SK-N-SH (cell line): ENCODE measurements around the gene SGF29. TPM values are rescaled to one million over a fixed set of nuclear protein-coding genes. Genes with fewer than 3 reads are reported as not detected.

Source experiments
- CTCF ChIA-PET: fragments of 300-600, 350-600 bp; formaldehyde crosslinking; extraction: SDS; loops from one replicate; lab custom pipeline; 2021; lab: Yijun Ruan, JAX
- POLR2A ChIA-PET: fragments of 350-600 bp; sonication (Branson Sonifier 250); formaldehyde crosslinking; extraction: SDS; loops from one replicate; lab custom pipeline; 2020; ENCODE audit warnings: antibody characterized with exemption, inconsistent platforms; lab: Yijun Ruan, JAX
- DNase-seq: peaks from one replicate; pipeline ENCODE4 v3.0.0; 2012
- H2AFZ ChIP-seq: fragments of 200-600 bp; sonication (generic); 2 replicates; pipeline ENCODE4 v1.8.1; 2016; ENCODE audit warnings: antibody characterized with exemption, mild to moderate bottlenecking, low read depth
- H3F3A ChIP-seq: fragments of 200-600 bp; sonication (generic); replicated peaks from 2 replicates; pipeline ENCODE3; 2016; ENCODE audit warnings: antibody characterized with exemption, mild to moderate bottlenecking; ENCODE audit not compliant: insufficient read depth
- H3K27ac ChIP-seq, 2 experiments: fragments of 200-500 bp in 1 of 2; fragments of 200-600 bp in 1 of 2; sonication (Bioruptor generic) in 1 of 2; sonication (generic), shearing (Covaris generic) in 1 of 2; 2 replicates each; pipeline versions ENCODE4 v1.5.1 to v1.6.1; 2014 to 2016; ENCODE audit warnings: low read depth in 2 of 2, inconsistent platforms in 1 of 2, low read length in 1 of 2, mild to moderate bottlenecking in 1 of 2, mixed read lengths in 1 of 2
- H3K27me3 ChIP-seq: fragments of 200-600 bp; sonication (generic), shearing (Covaris generic); 2 replicates; pipeline ENCODE4 v1.6.1; 2016; ENCODE audit warnings: mixed run types; ENCODE audit not compliant: insufficient read depth
- H3K36me3 ChIP-seq, 2 experiments: fragments of 200-500 bp in 1 of 2; fragments of 200-600 bp in 1 of 2; sonication (Bioruptor generic) in 1 of 2; sonication (generic) in 1 of 2; replicated peaks in 1 of 2; 2 replicates each; pipeline versions ENCODE3 to v1.5.1; 2014 to 2016; ENCODE audit warnings: low read length in 1 of 2, mild to moderate bottlenecking in 1 of 2; ENCODE audit not compliant: insufficient read depth in 2 of 2, control insufficient read depth in 1 of 2
- H3K4me1 ChIP-seq, 2 experiments: fragments of 200-500 bp in 1 of 2; fragments of 200-600 bp in 1 of 2; sonication (Bioruptor generic) in 1 of 2; sonication (generic), shearing (Covaris generic) in 1 of 2; 2 replicates each; pipeline versions ENCODE4 v1.5.1 to v1.6.1; 2014 to 2016; ENCODE audit warnings: low read depth in 1 of 2, low read length in 1 of 2, mixed run types in 1 of 2; ENCODE audit not compliant: insufficient read depth in 2 of 2, control insufficient read depth in 1 of 2
- H3K4me2 ChIP-seq: fragments of 200-600 bp; sonication (generic), shearing (Covaris generic); 2 replicates; pipeline ENCODE4 v1.6.1; 2017; ENCODE audit warnings: mixed run types
- H3K4me3 ChIP-seq, 2 experiments: fragments of 200-500 bp in 1 of 2; fragments of 200-600 bp in 1 of 2; sonication (Bioruptor generic) in 1 of 2; sonication (generic), shearing (Covaris generic) in 1 of 2; 2 replicates each; pipeline versions ENCODE4 v1.5.1 to v1.8.1; 2014 to 2016; ENCODE audit warnings: low read depth in 2 of 2, inconsistent platforms in 1 of 2, low read length in 1 of 2, mild to moderate bottlenecking in 1 of 2, mixed read lengths in 1 of 2, moderate library complexity in 1 of 2
- H3K79me2 ChIP-seq: fragments of 200-600 bp; sonication (generic); 2 replicates; pipeline ENCODE4 v1.8.1; 2017; ENCODE audit warnings: mild to moderate bottlenecking; ENCODE audit not compliant: insufficient read depth
- H3K9ac ChIP-seq: fragments of 200-600 bp; sonication (generic); 2 replicates; pipeline ENCODE4 v1.6.1; 2017; ENCODE audit warnings: mixed run types
- H3K9me2 ChIP-seq: fragments of 200-600 bp; sonication (generic); 2 replicates; pipeline ENCODE4 v1.6.1; 2017; ENCODE audit warnings: mixed run types
- H3K9me3 ChIP-seq: fragments of 200-600 bp; sonication (generic); 2 replicates; pipeline ENCODE4 v1.6.1; 2017; ENCODE audit warnings: mixed run types, mild to moderate bottlenecking, moderate library complexity
- H4K20me1 ChIP-seq: fragments of 200-600 bp; sonication (generic); 2 replicates; pipeline ENCODE4 v1.6.1; 2017; ENCODE audit warnings: mild to moderate bottlenecking, mixed run types; ENCODE audit not compliant: insufficient read depth
- ELF1 ChIP-seq: IDR thresholded peaks from 2 replicates; pipeline ENCODE4 v1.4.0; 2012
- EZH2phosphoT487 ChIP-seq: fragments of 200-600 bp; sonication (generic); IDR thresholded peaks from 2 replicates; pipeline ENCODE4 v1.6.1; 2017; ENCODE audit warnings: low read depth, mixed run types, mild to moderate bottlenecking, antibody characterized with exemption, moderate library complexity, borderline replicate concordance
- FOSL2 ChIP-seq: IDR thresholded peaks from 2 replicates; pipeline ENCODE4 v1.4.0; 2012; ENCODE audit warnings: low read depth, mild to moderate bottlenecking, moderate library complexity, borderline replicate concordance
- FOXM1 ChIP-seq: IDR thresholded peaks from 2 replicates; pipeline ENCODE4 v1.4.0; 2012; ENCODE audit warnings: low read depth, mild to moderate bottlenecking
- GABPA ChIP-seq: IDR thresholded peaks from 2 replicates; pipeline ENCODE4 v1.4.0; 2012; ENCODE audit warnings: low read depth, mild to moderate bottlenecking
- GATA2 ChIP-seq: sonication (generic); formaldehyde crosslinking; IDR thresholded peaks from 2 replicates; pipeline ENCODE4 v1.5.0; 2020; ENCODE audit warnings: mild to moderate bottlenecking, missing genetic modification reagents
- JUND ChIP-seq: IDR thresholded peaks from 2 replicates; pipeline ENCODE4 v1.4.0; 2012
- MEF2A ChIP-seq: IDR thresholded peaks from 2 replicates; pipeline ENCODE4 v1.4.0; 2012; ENCODE audit warnings: low read depth, borderline replicate concordance
- NFIC ChIP-seq: IDR thresholded peaks from 2 replicates; pipeline ENCODE4 v1.4.0; 2012; ENCODE audit warnings: borderline replicate concordance
- NRF1 ChIP-seq: IDR thresholded peaks from 2 replicates; pipeline ENCODE4 v1.6.1; 2012; ENCODE audit warnings: low read depth, mild to moderate bottlenecking, low read length
- RCOR1 ChIP-seq: fragments of 150-350 bp; IDR thresholded peaks from 2 replicates; pipeline ENCODE4 v1.6.1; 2017; ENCODE audit warnings: antibody characterized with exemption, low read length
- SIN3A ChIP-seq: IDR thresholded peaks from 2 replicates; pipeline ENCODE4 v1.6.1; 2012; ENCODE audit warnings: low read depth, mild to moderate bottlenecking, low read length, moderate library complexity, borderline replicate concordance
- SMC3 ChIP-seq: IDR thresholded peaks from 2 replicates; pipeline ENCODE4 v1.6.1; 2012; ENCODE audit warnings: low read depth, low read length, improper control_type of control experiment
- TAF1 ChIP-seq: IDR thresholded peaks from 2 replicates; pipeline ENCODE4 v1.6.1; 2012; ENCODE audit warnings: low read depth, mild to moderate bottlenecking, low read length, moderate library complexity, borderline replicate concordance
- USF1 ChIP-seq: IDR thresholded peaks from 2 replicates; pipeline ENCODE4 v1.4.0; 2012; ENCODE audit warnings: low read depth, borderline replicate concordance
- WGBS: methylation state at CpG from one replicate; pipeline ENCODE4 v1.1.6; 2017; ENCODE audit warnings: low lambda C conversion rate; 5-methylcytosine and 5-hydroxymethylcytosine counted together
- polyA plus RNA-seq, 3 experiments: library from polyadenylated mRNA; depleted of rRNA; stranded (reverse); fragments of >200 nt; gene quantifications; 2 replicates each; pipeline ENCODE4 v1.2.3, GENCODE V29; 2012
- TF ChIP-seq, protein P1 (sequence below): fragments of 150-350 bp; IDR thresholded peaks from 2 replicates; pipeline ENCODE4 v1.6.1; 2017; ENCODE audit warnings: antibody characterized with exemption, low read length, low read depth, borderline replicate concordance
- TF ChIP-seq, protein P2 (sequence below): IDR thresholded peaks from 2 replicates; pipeline ENCODE4 v1.4.0; 2012; ENCODE audit warnings: low read depth
- TF ChIP-seq, protein P3 (sequence below): IDR thresholded peaks from 2 replicates; pipeline ENCODE4 v1.4.0; 2012; ENCODE audit warnings: low read depth, borderline replicate concordance
- TF ChIP-seq, protein P4 (sequence below): IDR thresholded peaks from 2 replicates; pipeline ENCODE4 v1.6.1; 2012; ENCODE audit warnings: mild to moderate bottlenecking, low read depth, low read length, moderate library complexity

The SGF29 gene
- polyA plus RNA-seq, 1 of the 3 experiments (the other 2 are of a cell fraction), result 4.6 TPM

DNA sequence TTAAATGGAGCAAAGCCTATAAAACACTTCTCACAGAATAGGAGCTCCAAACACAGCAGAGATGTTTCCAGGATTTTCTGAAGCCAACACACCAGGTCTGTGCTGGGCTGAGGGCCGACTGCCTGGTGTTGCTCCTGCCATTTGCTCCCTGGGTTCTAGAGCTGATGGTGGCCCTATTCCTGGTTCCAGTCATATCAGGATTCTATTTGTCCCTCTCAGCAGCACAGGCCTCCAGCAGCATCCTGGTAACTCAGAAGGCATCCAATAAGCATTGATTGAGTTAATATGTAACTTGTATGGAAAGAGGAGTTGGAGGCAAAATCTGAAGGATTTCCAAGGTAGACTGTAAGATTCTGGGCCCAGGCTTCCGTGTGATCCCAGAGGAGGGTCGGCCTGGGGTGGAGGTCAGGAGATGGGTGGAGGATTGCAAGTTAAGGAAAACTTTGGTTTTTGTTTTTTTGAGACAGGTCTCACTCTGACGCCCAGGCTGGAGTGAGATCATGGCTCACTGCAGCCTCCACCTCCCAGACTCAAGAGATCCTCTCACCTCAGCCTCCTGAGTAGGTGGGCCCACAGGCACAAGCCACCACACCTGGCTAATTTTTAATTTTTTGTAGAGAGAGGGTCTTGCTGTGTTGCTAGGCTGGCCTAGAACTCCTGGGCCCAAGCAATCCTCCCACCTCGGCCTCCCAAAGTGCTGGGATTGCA is 20.6 kb upstream of the SGF29 start:
- ChIA-PET CTCF (interaction anchor here (0.6 kb wide), 1 partner anchor 947 kb away, joined by 3 read pairs; no protein-coding TSS in a partner anchor), POLR2A (no interaction called here)
- H3K4me1 ChIP-seq, result no peaks in the 10 kb centered on the region
- no peaks in the 10 kb centered on the region for H3F3A ChIP-seq
- H3K4me2 ChIP-seq, result no peak overlapping the region
- no peak overlapping the region for H2AFZ ChIP-seq
- no peaks in the 10 kb centered on the region for H3K79me2 ChIP-seq
- H3K9me3 ChIP-seq, result no peaks in the 10 kb centered on the region
- H3K27me3 ChIP-seq, result no peaks in the 10 kb centered on the region
- TF ChIP-seq TAF1 (no peak), EZH2phosphoT487 (no peak), FOXM1 (no peak), FOSL2 (no peak), NRF1 (no peak), SIN3A (no peak), GATA2 (no peak), RCOR1 (no peak), NFIC (no peak), JUND (no peak), SMC3 (no peak), GABPA (no peak), ELF1 (no peak), MEF2A (no peak), USF1 (no peak)
- TF ChIP-seq, protein P1, sequence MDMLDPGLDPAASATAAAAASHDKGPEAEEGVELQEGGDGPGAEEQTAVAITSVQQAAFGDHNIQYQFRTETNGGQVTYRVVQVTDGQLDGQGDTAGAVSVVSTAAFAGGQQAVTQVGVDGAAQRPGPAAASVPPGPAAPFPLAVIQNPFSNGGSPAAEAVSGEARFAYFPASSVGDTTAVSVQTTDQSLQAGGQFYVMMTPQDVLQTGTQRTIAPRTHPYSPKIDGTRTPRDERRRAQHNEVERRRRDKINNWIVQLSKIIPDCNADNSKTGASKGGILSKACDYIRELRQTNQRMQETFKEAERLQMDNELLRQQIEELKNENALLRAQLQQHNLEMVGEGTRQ, result no peak
- TF ChIP-seq, protein P2, sequence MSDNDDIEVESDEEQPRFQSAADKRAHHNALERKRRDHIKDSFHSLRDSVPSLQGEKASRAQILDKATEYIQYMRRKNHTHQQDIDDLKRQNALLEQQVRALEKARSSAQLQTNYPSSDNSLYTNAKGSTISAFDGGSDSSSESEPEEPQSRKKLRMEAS, result no peak
- TF ChIP-seq, protein P3, sequence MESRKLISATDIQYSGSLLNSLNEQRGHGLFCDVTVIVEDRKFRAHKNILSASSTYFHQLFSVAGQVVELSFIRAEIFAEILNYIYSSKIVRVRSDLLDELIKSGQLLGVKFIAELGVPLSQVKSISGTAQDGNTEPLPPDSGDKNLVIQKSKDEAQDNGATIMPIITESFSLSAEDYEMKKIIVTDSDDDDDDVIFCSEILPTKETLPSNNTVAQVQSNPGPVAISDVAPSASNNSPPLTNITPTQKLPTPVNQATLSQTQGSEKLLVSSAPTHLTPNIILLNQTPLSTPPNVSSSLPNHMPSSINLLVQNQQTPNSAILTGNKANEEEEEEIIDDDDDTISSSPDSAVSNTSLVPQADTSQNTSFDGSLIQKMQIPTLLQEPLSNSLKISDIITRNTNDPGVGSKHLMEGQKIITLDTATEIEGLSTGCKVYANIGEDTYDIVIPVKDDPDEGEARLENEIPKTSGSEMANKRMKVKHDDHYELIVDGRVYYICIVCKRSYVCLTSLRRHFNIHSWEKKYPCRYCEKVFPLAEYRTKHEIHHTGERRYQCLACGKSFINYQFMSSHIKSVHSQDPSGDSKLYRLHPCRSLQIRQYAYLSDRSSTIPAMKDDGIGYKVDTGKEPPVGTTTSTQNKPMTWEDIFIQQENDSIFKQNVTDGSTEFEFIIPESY, result no peak
- TF ChIP-seq, protein P4, sequence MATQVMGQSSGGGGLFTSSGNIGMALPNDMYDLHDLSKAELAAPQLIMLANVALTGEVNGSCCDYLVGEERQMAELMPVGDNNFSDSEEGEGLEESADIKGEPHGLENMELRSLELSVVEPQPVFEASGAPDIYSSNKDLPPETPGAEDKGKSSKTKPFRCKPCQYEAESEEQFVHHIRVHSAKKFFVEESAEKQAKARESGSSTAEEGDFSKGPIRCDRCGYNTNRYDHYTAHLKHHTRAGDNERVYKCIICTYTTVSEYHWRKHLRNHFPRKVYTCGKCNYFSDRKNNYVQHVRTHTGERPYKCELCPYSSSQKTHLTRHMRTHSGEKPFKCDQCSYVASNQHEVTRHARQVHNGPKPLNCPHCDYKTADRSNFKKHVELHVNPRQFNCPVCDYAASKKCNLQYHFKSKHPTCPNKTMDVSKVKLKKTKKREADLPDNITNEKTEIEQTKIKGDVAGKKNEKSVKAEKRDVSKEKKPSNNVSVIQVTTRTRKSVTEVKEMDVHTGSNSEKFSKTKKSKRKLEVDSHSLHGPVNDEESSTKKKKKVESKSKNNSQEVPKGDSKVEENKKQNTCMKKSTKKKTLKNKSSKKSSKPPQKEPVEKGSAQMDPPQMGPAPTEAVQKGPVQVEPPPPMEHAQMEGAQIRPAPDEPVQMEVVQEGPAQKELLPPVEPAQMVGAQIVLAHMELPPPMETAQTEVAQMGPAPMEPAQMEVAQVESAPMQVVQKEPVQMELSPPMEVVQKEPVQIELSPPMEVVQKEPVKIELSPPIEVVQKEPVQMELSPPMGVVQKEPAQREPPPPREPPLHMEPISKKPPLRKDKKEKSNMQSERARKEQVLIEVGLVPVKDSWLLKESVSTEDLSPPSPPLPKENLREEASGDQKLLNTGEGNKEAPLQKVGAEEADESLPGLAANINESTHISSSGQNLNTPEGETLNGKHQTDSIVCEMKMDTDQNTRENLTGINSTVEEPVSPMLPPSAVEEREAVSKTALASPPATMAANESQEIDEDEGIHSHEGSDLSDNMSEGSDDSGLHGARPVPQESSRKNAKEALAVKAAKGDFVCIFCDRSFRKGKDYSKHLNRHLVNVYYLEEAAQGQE, result no peak
- no peaks in the 10 kb centered on the region for H4K20me1 ChIP-seq
- no peak for DNase-seq
- H3K27ac ChIP-seq, result no peak overlapping the region
- H3K9me2 ChIP-seq, result no peaks in the 10 kb centered on the region
- no peaks in the 10 kb centered on the region for H3K36me3 ChIP-seq
- WGBS, result 79% methylated on average over 5 of the region's 5 CpGs
- no peak overlapping the region for H3K9ac ChIP-seq
- H3K4me3 ChIP-seq, result no peak overlapping the region
